ENCODE data around the gene KCNE3.

The KCNE3 gene, protein sequence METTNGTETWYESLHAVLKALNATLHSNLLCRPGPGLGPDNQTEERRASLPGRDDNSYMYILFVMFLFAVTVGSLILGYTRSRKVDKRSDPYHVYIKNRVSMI

DNA sequence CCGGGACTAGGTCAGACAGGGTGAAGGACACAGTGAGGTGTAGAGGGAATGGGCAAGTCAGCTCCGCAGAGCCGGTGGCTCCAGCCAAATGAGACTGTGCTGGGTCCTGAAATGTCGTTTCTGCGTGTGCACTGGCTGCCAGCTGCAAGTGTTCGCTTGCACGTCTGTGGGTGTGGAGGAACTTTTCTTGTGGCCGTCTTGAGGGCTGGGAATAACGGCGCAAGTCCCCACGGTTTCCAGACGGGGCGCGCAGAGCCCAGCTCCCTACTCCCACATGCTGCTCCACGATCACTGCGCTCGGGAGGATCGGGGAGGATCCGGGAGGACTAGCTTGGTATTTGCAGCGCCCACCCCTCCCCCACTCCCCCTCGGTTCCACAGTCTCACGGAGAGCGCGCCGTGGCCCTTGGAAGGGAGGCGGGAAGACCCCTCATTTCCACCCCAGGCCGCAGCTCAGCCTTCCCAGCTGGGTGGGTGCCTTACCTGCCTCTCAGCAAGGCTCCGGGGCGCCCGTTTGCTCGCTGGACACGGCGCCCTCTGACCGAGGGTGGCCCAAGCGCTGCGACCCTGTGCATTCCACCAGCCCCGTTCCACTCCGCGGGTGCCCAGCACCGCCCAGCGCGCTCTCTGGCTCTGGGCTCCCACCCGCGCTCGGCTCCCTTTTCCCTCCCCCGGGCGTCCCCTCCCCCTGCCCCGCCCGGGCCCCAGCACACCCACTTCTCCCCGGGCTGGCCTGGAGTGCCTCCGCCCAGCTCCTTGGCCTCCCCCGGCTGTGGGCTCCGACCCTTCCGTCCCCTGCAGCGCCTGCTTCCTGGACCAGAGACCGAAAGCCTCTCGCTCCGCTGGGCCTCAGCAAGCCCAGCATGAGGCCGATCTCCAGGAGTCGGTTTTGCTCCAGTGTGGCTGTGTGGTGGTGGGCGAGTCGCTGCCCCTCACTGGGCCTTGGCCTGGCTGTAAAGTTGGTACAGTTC is at the start of gene KCNE3:
KCNE3 (minus strand) TSS at position 634 of the 970 bp plus-strand sequence. CDS start 9,986 bp downstream, outside the sequence.
- DNase-seq, result no peak

DNA sequence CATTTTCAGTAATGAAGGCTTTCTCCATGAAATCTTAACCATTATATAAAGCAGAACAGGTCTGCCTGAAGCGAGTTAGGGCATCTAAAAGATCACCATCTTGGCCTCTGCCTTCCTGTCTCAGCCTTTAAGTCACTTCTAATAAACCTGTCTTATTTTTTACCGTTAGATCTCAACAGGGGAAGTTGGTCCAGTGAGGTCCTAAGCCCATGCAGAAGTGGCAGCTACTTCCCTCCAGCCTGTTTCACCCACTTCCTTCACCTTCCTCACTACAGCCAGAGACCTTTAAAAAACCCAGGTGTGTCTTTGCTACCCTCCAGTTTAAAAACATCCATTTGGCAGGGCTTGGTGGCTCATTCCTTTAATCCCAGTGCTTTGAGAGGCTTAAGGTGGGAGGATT is 40.2 kb upstream of the KCNE3 start:
- DNase-seq, result no peak

DNA sequence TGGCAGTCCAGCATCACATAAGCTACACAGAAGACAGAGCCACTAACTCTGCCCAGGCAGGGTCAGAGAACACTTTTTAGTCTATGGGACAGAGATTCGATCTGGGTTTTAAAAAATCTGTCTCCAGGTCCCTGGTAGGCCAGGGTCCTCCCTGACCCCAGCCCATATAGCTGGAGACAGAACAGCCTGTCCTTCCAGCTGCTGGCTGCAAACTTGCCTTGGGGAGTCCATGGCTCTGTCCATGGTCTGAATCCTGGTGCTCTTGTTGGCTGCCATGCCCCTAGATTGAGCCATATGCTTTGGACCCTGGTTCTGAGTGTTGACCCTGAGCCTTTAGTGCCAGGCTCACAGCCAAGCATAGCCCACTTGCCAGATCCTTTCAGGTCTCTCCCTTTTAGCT is 39.5 kb upstream of the KCNE3 start:
- DNase-seq, result no peak

DNA sequence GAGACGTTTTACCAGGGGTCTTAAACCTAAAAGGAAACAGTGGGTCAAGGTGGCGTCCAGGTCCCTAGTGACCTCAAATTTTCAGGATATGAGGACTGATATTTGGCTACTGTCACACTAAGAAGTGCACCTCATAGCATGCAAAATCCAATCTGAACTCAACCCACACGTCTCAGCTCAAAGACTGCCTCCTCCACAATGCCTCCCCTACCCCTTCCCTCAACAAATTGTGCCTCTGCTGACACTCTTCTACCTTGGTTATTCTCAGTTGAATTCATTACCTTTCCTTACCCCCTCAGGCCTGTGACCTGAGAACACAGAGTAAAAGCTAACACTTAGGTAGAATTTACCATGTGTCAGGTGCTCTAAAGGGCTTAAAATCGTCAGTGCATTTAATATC is 38.6 kb upstream of the KCNE3 start:
- DNase-seq, result no peak

DNA sequence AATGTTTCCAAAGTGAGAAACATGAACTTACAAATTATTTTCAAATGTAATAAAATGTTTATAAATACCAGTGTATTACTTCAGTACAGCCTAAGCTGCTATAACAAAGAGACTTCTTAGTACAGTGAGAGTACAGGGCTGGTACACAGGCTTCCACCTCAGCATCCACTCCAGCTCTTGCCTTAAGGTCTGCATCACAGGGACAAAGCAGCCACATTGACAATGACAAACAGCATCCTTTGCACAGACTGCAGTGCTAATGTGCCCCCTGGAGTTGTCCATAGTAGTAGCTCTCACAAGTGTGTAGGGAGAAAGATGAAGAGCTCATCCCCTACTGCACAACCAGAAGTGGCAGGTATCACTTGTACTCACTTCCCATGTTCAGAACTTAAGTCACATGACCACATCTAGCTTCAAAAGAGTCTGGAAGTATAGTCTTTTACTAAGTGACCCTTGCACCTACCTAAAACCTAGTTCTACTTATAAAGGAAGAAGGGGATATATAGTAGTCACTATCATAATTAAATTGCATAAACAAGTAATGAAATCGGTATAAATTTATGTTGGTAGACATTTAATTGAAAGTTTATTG is 36.8 kb upstream of the KCNE3 start:
- no peak for DNase-seq

DNA sequence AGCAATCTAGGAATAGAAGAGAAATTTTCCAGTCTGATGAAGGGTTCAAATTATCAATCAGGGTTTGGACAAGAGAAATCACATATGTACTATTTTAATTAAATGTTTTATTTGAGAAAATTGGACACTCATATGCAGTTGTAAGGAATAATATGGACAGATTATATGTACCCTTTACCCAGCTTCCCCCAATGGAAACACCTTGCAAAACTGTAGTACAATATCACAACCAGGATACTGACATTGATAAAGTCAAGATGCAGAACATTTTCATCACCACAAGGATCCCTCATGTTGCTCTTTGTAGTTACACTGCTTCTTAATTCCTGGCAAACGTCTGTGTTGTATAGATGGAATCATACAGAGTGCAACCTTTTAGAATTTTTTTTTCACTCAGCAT is 27.6 kb upstream of the KCNE3 start:
- DNase-seq, result no peak

DNA sequence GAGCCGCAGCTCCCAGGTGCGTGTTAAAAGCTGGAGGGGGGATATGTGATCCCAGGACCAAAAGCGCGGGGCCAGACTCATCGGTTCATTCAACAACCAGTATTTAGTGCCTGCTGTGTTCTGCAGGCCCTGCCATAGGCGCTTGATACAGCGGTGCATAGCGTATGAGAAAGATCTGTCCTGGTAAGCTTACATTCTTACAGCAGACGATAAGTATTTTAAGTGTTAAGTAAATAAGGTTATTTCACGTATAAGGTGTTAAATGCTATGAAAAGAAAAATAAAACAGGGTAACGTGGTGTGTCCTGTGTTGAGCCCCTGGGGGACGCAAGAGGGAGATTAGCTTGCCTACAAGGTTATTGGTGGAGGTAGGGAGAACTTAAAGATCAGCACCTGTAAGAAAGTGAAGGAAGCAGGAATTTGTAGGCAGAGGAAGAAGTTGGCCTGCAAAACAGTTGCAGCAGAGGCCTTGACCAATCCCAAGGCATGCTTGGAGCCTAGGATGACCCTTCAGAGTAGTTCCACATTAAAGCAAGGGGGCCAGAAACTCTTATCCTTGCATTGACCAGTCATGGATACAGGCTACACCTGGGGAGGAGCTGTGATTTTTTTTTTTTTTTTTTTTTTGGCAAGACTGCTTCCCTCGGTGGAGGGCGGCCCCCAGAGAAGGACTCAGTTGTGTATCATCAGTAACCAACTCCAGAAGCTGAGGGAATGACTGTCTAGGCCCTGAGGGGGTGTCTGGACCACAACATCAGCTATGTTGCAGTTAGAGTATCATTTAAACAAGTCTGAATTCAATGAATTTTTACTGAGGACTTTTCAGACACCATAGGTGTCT is 26.7 kb upstream of the KCNE3 start:
- no peak for DNase-seq

DNA sequence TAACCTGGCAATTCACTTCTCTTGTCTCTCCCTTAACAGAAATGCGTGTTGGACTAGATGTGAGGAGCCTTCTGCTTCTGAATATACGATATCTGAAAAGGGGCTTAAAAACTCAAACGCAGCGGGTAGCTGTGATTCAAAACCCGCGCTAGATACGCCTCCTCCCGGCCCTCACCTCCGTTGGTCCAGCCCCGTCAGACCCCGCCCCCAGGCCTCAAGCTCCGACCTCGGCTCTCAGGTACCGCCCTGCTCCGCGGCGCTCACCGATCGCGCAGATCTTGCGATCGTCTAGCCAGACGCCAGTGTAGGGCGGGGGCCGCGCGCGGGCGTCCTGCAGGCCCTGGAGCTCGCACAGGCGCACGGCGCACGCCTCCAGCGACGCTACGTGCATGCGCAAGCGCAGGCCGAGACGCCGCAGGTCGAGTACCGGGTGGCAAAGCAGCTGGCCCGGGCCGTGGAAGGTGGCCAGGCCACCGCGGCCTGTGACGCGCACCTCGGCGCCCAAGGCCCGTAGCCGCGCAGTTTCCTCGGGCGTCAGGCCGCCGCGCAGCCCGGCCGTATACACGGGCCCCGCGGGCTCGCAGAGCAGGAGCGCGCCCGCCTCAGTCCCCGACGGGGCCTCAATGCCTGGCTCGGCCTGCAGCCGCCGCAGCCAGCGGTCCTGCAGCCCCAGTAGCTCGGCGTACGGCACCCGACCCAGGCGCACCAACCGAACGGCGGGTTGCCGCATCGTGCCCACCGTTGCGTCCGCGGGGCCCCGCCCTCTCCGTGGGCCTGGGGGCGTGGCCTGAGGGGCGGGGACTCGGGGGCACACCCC is 25.8 kb upstream of the KCNE3 start, which contains the start of gene LIPT2:
LIPT2 (minus strand) TSS at position 751 of the 817 bp plus-strand sequence; CDS start at position 730, 21 bp downstream.
- peak; percentile 97 for DNase-seq

DNA sequence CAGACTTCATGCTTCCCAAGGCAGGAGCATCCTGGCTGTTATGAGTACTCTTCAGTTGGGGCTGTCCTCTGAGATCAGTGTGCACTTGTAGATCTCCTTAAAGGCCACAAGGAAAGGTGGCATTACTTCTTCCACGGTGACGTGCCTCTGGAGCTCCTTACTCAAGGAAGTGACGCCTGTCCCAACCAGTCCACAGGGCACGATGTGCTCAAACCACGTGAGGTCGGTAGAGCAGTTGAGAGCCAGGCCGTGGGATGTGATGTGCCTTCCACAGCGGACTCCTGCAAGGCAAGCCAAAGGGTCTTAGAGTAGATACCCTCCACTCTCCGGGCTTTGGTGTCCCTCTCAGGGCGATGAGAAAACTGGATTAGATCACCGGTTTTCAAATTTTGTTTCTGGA is 24.7 kb upstream of the KCNE3 start:
- DNase-seq, result no peak

DNA sequence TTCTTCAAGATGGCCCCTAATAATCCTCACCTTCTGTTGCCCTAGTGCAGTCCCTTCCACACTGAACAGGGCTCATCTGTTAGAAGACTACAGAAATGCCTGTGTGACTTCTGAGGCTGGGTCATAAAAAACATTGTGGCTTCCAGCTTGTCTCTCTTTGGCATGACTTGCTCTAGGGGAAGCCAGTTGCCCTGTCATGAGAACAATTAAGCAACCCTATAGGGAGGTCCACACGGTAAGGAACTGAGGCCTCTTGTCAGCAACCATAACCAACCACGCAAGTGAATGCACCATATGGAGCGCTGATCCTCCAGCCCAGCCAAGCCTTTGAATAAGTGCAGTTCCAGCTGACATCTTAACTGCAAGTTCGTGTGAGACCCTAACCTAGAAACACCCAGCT is 23.6 kb upstream of the KCNE3 start:
- no peak for DNase-seq

DNA sequence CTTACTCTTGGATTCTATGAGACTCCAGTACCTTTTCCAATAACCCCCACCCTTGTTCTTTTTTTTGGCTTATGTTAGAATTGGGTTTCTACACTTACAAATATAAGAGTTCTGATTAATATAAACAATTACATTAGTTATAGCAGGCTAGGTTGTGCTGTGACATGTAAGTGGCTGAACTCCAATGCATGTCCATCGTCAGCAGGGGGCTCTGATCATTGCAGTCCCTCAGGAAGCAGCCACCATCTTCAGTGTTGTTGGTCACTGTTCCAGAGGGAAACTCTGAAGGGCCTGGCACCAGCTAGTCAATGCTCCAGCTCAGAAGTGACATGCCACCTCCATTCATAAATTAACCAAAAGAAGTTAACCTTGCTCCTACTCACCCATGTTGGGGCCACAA is 20.5 kb upstream of the KCNE3 start:
- no peak for DNase-seq

DNA sequence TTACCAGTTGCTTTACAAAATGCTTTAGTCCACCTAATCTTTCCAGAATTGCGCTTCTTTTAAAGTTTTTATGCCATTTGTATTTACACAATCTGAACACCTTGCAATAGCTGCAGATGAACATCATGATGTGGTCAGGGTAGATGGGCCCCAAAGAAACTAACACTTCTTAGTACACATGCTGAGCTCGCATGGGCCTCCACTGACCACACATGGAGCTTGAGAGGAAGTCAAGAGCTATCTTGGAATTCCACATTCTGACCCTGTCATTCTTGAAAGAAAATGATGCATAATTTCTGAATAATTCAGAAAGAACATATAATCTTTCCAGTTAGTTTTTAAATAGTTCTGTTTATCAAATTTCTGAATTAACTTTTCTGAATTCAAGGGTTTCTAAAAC is 18.5 kb upstream of the KCNE3 start:
- DNase-seq, result no peak

DNA sequence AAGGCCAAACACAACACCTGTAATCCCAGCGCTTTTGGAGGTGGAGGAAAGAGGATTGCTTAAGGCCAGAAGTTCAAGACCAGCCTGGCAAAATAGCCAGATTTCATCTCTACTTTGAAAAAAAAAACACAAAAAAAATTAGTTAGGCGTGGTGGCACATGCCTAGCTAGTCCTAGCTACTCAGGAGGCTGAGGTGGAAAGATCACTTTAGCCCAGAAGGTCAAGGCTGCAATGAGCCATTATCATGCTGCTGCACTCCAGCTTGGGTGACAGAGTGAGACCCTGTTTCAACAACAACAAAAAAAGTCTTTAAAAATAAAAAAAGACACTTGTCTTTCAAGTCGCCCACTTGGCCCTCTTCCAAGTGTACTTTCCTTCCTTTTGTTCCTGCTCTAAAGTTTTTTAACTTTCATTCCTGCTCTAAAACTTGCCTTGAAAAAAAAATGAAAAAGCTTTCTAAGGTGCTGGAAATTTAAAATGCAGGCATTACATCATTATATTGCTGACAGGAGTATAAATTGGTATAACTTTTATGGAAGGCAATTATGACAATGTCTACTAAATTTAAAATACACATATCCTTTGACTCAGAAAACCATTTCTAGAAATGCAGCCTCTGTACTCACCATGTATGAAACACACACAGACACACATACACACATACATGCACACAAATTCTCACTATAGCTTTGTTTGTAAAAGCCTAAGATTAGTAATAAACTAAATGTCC is 13.5 kb upstream of the KCNE3 start:
- no peak for DNase-seq

DNA sequence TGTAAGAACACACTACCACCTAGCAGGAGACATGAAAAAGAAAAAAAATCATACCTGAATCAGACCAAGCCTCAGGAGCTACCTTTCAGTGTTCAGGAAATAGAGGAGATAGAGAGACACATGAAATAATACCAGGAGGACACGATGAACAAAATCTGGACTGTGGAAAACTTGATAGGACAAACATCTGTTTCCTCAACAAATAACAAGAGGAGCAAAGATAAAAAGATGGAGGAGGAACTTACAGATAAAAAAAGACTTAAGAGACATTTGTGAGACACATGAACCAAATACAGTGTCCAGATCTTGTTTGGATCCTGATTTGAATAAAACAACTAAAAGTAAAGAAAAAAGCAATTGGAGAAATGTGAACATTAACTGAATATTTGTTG is 12.4 kb upstream of the KCNE3 start:
- DNase-seq, result no peak

DNA sequence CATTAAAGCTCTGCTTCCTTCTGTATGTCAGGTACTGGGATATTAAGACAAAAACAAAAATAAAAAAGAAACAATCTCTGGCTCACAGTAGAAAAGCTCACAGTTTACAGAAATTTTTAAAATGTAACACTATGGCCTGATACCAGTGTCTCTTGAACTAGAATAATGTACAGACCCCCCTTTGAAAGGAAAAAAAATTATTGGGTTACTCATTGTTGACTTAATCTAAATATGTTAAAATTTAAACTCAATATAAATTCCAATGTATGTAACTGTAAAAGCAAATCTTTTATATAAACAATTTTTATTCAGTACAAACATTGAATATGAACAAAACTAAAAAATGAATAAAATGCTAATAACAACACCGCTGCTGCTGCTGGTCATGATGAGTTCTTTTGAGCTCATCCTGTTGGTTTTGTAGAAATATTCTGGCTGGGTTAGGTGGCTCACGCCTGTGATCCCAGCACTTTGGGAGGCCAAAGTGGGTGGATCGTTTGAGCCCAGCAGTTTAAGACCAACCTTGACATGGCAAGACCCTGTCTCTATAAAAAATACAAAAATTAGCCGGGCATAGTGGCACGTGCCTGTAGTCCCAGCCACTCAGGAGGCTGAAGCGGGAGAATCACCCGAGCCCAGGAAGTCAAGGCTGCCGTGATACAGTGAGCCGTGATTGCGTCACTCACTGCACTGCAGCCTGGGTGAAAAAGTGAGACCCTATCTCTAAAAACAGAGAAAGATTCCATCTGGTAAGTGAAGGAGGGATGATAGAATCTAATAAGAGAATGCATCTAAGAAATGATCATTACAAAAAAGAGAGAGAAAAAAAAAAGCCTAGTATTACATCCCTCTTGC is 11.8 kb upstream of the KCNE3 start:
- DNase-seq, result no peak

DNA sequence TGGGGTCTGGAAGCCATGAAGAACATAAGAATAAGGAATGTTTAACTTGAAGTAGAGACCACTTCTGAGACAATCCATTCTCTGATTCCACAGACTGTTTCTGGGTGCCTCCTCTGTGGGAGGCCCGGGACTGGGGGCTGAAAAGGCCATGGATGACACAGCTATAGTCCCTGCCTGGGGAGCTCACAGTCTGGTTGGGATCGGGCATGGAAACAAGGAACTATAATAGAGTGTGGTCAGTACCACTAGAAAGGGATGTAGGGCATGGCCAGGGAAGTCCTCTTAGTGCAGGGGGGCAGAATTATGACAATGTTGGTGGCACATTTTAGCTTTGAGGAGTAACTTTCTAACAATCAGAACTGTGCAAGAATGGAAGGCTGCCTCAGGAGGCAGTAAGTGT is 9.2 kb upstream of the KCNE3 start:
- no peak for DNase-seq

DNA sequence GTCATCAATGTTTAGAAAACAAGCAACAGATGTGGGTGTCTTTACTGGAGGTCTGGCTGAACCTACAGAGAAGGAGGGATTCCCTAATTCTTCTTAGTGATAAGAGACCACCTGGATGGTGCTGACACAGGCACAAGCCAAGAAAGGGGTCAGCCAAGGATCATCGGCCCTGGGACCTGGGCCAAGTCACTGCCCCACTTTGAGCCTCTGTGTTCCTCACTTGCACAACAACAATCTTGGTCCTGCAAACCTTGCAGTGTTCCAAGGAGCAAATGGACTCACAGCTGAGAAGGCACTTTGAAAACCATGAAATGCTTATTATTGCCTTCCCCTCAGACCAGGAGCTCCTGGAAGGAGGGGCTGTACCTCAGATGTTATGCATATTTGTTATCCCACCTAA is 7.0 kb upstream of the KCNE3 start:
- no peak for DNase-seq

DNA sequence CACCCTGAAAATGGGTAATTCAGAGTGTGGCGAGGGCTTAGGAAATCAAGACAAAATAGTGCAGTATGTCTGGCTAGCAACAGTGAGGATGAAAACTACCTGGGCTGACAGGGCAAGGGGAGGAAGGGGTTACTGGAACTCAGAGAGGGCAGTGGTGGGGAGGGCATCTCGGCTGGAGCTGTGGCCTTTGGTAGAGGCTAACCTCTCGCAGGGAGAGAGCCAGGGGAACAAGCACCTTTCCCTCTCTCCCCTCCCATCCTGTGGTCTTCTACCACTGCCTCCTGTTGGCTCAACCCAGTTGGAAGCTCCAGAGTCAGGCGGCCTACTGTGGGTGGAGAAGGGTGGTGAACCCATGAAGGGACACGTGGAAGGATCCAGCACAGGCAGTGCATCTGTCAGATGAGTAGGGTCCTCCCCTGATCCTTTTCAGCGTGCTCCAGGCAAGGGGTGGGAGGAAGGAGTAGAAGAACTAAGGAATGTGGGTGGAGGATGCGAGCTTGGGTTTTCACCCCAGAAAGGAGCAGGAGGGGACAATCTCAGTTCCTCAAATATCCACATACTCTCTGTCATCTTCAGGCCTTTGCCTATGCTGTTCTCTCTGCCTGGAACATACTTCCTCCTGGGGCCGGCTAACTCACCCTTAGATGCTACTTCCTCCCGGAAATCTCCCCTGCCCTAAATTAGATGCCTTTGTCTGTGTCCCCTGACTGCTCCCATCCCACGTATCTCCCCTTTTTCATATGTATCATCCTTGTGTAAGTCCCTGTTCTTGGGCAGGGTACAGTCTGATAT is 6.2 kb upstream of the KCNE3 start:
- no peak for DNase-seq

DNA sequence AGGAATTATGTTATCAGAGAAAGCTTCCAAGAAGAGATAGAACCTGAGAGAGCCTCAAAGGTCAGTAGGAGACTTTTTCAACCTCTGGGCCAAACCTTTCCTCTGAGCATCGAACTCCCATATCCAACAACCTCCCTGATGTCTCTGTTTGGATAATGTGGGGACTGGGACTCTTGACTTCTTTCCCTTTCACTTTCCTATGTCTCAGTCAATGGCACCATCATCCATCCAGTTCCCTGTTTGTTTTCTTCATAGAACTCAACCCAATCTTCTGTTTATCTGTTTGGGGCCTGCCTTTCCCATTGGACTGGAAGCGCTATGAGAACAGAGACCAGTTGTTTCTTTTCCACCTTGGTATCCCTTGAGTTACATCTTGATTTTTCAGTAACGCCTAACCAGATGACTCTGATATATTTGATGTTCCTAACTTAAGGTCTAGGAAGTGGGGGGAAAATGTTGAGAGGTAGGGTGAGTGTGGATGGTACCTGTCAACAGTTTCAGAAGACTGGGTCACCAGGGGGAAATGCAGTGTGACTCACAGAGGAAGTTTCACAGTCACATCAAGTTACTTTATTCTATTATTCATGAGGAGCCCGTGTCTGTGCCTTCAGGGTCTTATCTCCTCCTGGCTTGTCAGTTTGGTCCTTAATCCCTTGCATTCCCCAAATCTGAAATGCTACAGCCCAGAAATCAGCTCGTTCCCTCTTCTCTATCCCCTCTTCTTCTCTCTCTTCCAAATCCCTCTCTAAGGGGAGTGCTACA is 4.5 kb upstream of the KCNE3 start:
- no peak for DNase-seq

Data from CD4-positive, alpha-beta T cell treated with Interleukin-17A for 1 hour (primary cell).